Breast epithelium (tissue), 3 donors: ENCODE data around the gene BOLA2B.
"Not testable (repeated sequence)": the region's sequence is repeated elsewhere in the genome, so short reads cannot be mapped to it uniquely, and the experiment has no call there.

ENCODE experiments used
- CTCF ChIP-seq, 3 donors: fragments of 450-650 bp; IDR thresholded peaks; one replicate each; pipeline ENCODE4 v1.5.1; 2016 to 2017; ENCODE audit warnings: antibody characterized with exemption in 3 of 3, mild to moderate bottlenecking in 3 of 3, moderate library complexity in 3 of 3
- POLR2A ChIP-seq: fragments of 450-650 bp; IDR thresholded peaks from one replicate; pipeline ENCODE4 v1.6.1; 2016; ENCODE audit warnings: antibody characterized with exemption, mild to moderate bottlenecking, moderate library complexity

- TF ChIP-seq CTCF (IDR thresholded peaks at IDR 0.05); POLR2A: not testable (repeated sequence)
Observed at GRCh38 chr16:30193098-30193497, 368 bp downstream of the BOLA2B start.
